Psoas muscle (tissue), 8 donors: ENCODE results near the gene PCBP4. TPM values are rescaled to one million over a fixed set of nuclear protein-coding genes. Genes with fewer than 3 reads are reported as not detected.

Experiments used
- ATAC-seq, 4 donors: fragments of 200-7000 bp; cut with Tn5 transposase; one replicate each; pipeline ENCODE4 v1.9.1; 2020; ENCODE audit warnings: moderate library complexity in 3 of 4, mild to moderate bottlenecking in 2 of 4
- DNase-seq, 2 donors: peaks; one replicate each; pipeline ENCODE4 v3.0.0-alpha.2; 2020
- H3K27ac ChIP-seq: fragments of 200-600 bp; one replicate; pipeline ENCODE4 v1.8.0; 2022
- H3K27me3 ChIP-seq, 3 donors: fragments of 200-600 bp in 1 of 3; one replicate each; pipeline versions ENCODE4 v1.6.1 to v1.8.0; 2013 to 2022; ENCODE audit warnings: low read length in 2 of 3, mild to moderate bottlenecking in 2 of 3, moderate library complexity in 1 of 3; ENCODE audit not compliant: insufficient read depth in 3 of 3
- H3K36me3 ChIP-seq, 2 donors: fragments of 200-600 bp in 1 of 2; one replicate each; pipeline versions ENCODE4 v1.6.1 to v1.8.0; 2013 to 2022; ENCODE audit warnings: low read depth in 1 of 2, mild to moderate bottlenecking in 1 of 2, moderate library complexity in 1 of 2; ENCODE audit not compliant: insufficient read depth in 1 of 2
- H3K4me1 ChIP-seq: fragments of 200-600 bp; one replicate; pipeline ENCODE4 v1.8.0; 2022
- H3K4me3 ChIP-seq: fragments of 200-600 bp; one replicate; pipeline ENCODE4 v1.8.0; 2022; ENCODE audit warnings: mild to moderate bottlenecking
- H3K9me3 ChIP-seq: fragments of 200-600 bp; one replicate; pipeline ENCODE4 v1.8.0; 2022
- CTCF ChIP-seq: fragments of 200-600 bp; IDR thresholded peaks from one replicate; pipeline ENCODE4 v1.8.0; 2022; ENCODE audit warnings: antibody characterized with exemption
- WGBS, 3 donors: extraction: QIAGEN DNeasy Blood & Tissue Kit; methylation state at CpG; one replicate each; pipeline versions ENCODE4 v1.1.6 to v1.1.7; 2013; 5-methylcytosine and 5-hydroxymethylcytosine counted together
- intact Hi-C, 2 donors: fragments of 100-400 bp; cut with DNase I; formaldehyde crosslinking; loops; one replicate each; pipeline versions ENCODE4 v1.11.0 to v1.14.2; 2022
- polyA plus RNA-seq, 3 donors: library from polyadenylated mRNA; stranded (reverse); fragments of 200-250 nt; gene quantifications; one replicate each; pipeline ENCODE4 v1.2.3, GENCODE V29; 2013
- total RNA-seq, 4 donors: library from RNA; stranded (reverse); fragmentation: NEBNext Ultra II Directional in 2 of 4; extraction: Animal tissue kit (Norgen Biotek cat#: 25700) in 2 of 4; gene quantifications; one replicate each; pipeline versions ENCODE4 v1.2.1 to v1.2.4, GENCODE V29; 2021 to 2023
- donor health status: healthy with polysubstance abuse.
- donor health status: DM: no; HTN: no; CAD: no; lungs with moderate emphysema.
- donor health status: Bipolar disorder and iron deficiency.
- donor health status: healthy.
- donor health status: DM: yes; HTN: yes; CAD: no.
- donor health status: DM: no; HTN: no; CAD: no.
- donor health status: DM: no; HTN: no; CAD: no.
- donor health status: DM: yes; HTN: yes; CAD: no.

The PCBP4 gene
- total and polyA plus RNA-seq, 7 donors = 36.0 to 161 (median 118) TPM

- peak in 1 of 2 donors; percentile 34 for DNase-seq
- H3K36me3 ChIP-seq = no peaks in the 10 kb centered on the region
- TF ChIP-seq CTCF = no peak
- H3K4me3 ChIP-seq = peak overlapping the region; percentile 81
- no peaks in the 10 kb centered on the region for H3K9me3 ChIP-seq
- H3K4me1 ChIP-seq = peaks cover 51% of the 10 kb centered on the region
- WGBS, 3 donors = 9 to 13% (median 12%) methylated on average over 10 to 11 of the region's 11 CpGs
- no peaks in the 10 kb centered on the region for H3K27me3 ChIP-seq
- peak overlapping the region; percentile 82 for H3K27ac ChIP-seq
- intact Hi-C loops = no loop called here
- ATAC-seq = peak in 2 of 4 donors; percentile 5 to 8
Measured at GRCh38 chr3:51968170-51968775, 1.0 kb upstream of the PCBP4 start.

- Histone ChIP-seq H3K27ac (peak overlapping the region; percentile 82), H3K4me3 (peak overlapping the region; percentile 81), H3K27me3 (no peaks in the 10 kb centered on the region), H3K9me3 (no peaks in the 10 kb centered on the region), H3K4me1 (peaks cover 57% of the 10 kb centered on the region), H3K36me3 (no peaks in the 10 kb centered on the region)
- no peak for TF ChIP-seq CTCF
- intact Hi-C loops = no loop called here
- no peak for DNase-seq
- 2 to 11% (median 2%) methylated on average over 9 to 33 of the region's 33 CpGs for WGBS, 3 donors
- peak in 1 of 4 donors; percentile 4 for ATAC-seq
Measured at GRCh38 chr3:51966922-51967383, 301 bp downstream of the PCBP4 start.

GRCh38 chr3:51966486-51966885 lies 768 bp downstream of the PCBP4 start:
- Histone ChIP-seq H3K4me3 (peak overlapping the region; percentile 81), H3K27ac (peak overlapping the region; percentile 82), H3K27me3 (no peaks in the 10 kb centered on the region), H3K36me3 (peaks cover 0 to 2% of the 10 kb centered on the region in 2 donors), H3K4me1 (peaks cover 61% of the 10 kb centered on the region), H3K9me3 (no peaks in the 10 kb centered on the region)
- ATAC-seq = no peak
- DNase-seq = no peak
- 49 to 53% (median 50%) methylated on average over 5 of the region's 5 CpGs for WGBS, 3 donors
- no peak for TF ChIP-seq CTCF
- intact Hi-C loops = no loop called here

- Histone ChIP-seq H3K36me3 (peaks cover 0 to 6% of the 10 kb centered on the region in 2 donors), H3K27me3 (no peaks in the 10 kb centered on the region), H3K4me1 (peaks cover 60% of the 10 kb centered on the region), H3K4me3 (peak overlapping the region; percentile 81), H3K9me3 (no peaks in the 10 kb centered on the region), H3K27ac (peak overlapping the region; percentile 82)
- ATAC-seq (no peak), DNase-seq (no peak)
- TF ChIP-seq CTCF = no peak
- intact Hi-C loops = no loop called here
- WGBS, 3 donors = 60 to 67% (median 61%) methylated on average over 2 of the region's 2 CpGs
Measured at GRCh38 chr3:51966016-51966415, 1.2 kb downstream of the PCBP4 start.

GRCh38 chr3:51964521-51964920 lies 2.7 kb downstream of the PCBP4 start:
- TF ChIP-seq CTCF = no peak
- peak overlapping the region; percentile 6 for H3K4me3 ChIP-seq
- intact Hi-C loops = no loop called here
- peak overlapping the region; percentile 64 for H3K27ac ChIP-seq
- no peaks in the 10 kb centered on the region for H3K27me3 ChIP-seq
- no peak for DNase-seq
- H3K36me3 ChIP-seq = peaks cover 0 to 21% of the 10 kb centered on the region in 2 donors
- no peaks in the 10 kb centered on the region for H3K9me3 ChIP-seq
- WGBS, 3 donors = 39 to 58% (median 40%) methylated on average over 3 to 4 of the region's 4 CpGs
- H3K4me1 ChIP-seq = peaks cover 48% of the 10 kb centered on the region
- no peak for ATAC-seq
